HCT116 (cell line): Measurements from ENCODE around the gene ENPEP. TPM values are rescaled to one million over a fixed set of nuclear protein-coding genes. Genes with fewer than 3 reads are reported as not detected.
A peak's percentile ranks its signal among the peaks of the same experiment; 100 is the strongest.

Experiments used
- ATAC-seq: fragments of 200-7000 bp; cut with Tn5 transposase; 2 replicates; pipeline ENCODE4 v1.9.1; 2020; ENCODE audit warnings: mild to moderate bottlenecking, moderate library complexity
- BruUV-seq: library from RNA; stranded (reverse); fragments of 400-500 nt; replicated peaks from 2 replicates; lab custom pipeline; 2021; lab: Mats Ljungman, UMichigan
- CTCF ChIA-PET: fragments of 300-600 bp; sonication (Branson Sonifier 250); formaldehyde crosslinking; loops from one replicate; lab custom pipeline; 2021; ENCODE audit warnings: antibody characterized with exemption; lab: Charles Lee
- POLR2A ChIA-PET: fragments of 300-600, 350-600 bp; sonication (Branson Sonifier 250); formaldehyde crosslinking; loops from one replicate; lab custom pipeline; 2021; ENCODE audit warnings: antibody characterized with exemption; lab: Charles Lee
- RAD21 ChIA-PET, 2 experiments: fragments of 300-600 bp; sonication (Branson Sonifier 250); formaldehyde crosslinking; loops; one replicate each; lab custom pipeline; 2023; ENCODE audit warnings: low total read pairs in 2 of 2; ENCODE audit not compliant: uncharacterized antibody in 2 of 2, unreplicated experiment in 2 of 2, low non-redundant PET in 1 of 2; lab: Charles Lee
- DNase-seq: peaks from one replicate; pipeline ENCODE4 v3.0.0-alpha.2; 2010; ENCODE audit warnings: low read depth, low spot score
- H2AFZ ChIP-seq: fragments of 200-600 bp; shearing (Covaris generic), sonication (generic); 2 replicates; pipeline ENCODE4 v1.6.1; 2017; ENCODE audit warnings: low read depth, mixed run types, mixed read lengths, antibody characterized with exemption, low read length; ENCODE audit not compliant: poor library complexity, severe bottlenecking
- H3K27ac ChIP-seq: 2 replicates; pipeline ENCODE4 v1.5.1; 2012; ENCODE audit warnings: low read depth, low read length
- H3K27me3 ChIP-seq: fragments of 200-600 bp; sonication (generic); 2 replicates; pipeline ENCODE4 v1.6.1; 2016; ENCODE audit warnings: mixed run types, low read length, mixed read lengths; ENCODE audit not compliant: insufficient read depth
- H3K36me3 ChIP-seq, 2 experiments: fragments of 200-500 bp in 1 of 2; fragments of 200-600 bp in 1 of 2; sonication (Bioruptor generic) in 1 of 2; sonication (generic) in 1 of 2; 2 replicates each; pipeline versions ENCODE4 v1.5.1 to v1.6.1; 2014 to 2016; ENCODE audit warnings: low read length in 2 of 2, inconsistent platforms in 1 of 2, mixed read lengths in 1 of 2, mixed run types in 1 of 2; ENCODE audit not compliant: insufficient read depth in 2 of 2, control insufficient read depth in 1 of 2
- H3K4me1 ChIP-seq, 2 experiments: fragments of 200-600 bp in 1 of 2; sonication (generic) in 1 of 2; 2 replicates each; pipeline versions ENCODE4 v1.5.1 to v1.6.1; 2012 to 2017; ENCODE audit warnings: low read length in 2 of 2, inconsistent platforms in 1 of 2, mild to moderate bottlenecking in 1 of 2, mixed read lengths in 1 of 2, mixed run types in 1 of 2, moderate library complexity in 1 of 2; ENCODE audit not compliant: insufficient read depth in 2 of 2, control insufficient read depth in 1 of 2
- H3K4me2 ChIP-seq: fragments of 200-600 bp; sonication (generic); 2 replicates; pipeline ENCODE4 v1.6.1; 2017; ENCODE audit warnings: mixed run types, low read length, mixed read lengths
- H3K4me3 ChIP-seq, 2 experiments: fragments of 200-600 bp in 1 of 2; sonication (generic) in 1 of 2; replicated peaks in 1 of 2; 2 replicates each; pipeline ENCODE4 v1.5.1; 2011 to 2016; ENCODE audit warnings: low read length in 2 of 2, control low read depth in 1 of 2, low read depth in 1 of 2, mild to moderate bottlenecking in 1 of 2, mixed read lengths in 1 of 2, mixed run types in 1 of 2
- H3K79me2 ChIP-seq: fragments of 200-600 bp; sonication (generic); 2 replicates; pipeline ENCODE4 v1.6.1; 2017; ENCODE audit warnings: mild to moderate bottlenecking, mixed run types, low read length, moderate library complexity, mixed read lengths; ENCODE audit not compliant: insufficient read depth
- H3K9ac ChIP-seq: fragments of 200-600 bp; sonication (generic); 2 replicates; pipeline ENCODE4 v1.6.1; 2016; ENCODE audit warnings: low read length, mixed read lengths
- H3K9me2 ChIP-seq: fragments of 200-600 bp; sonication (generic), shearing (Covaris generic); 2 replicates; pipeline ENCODE4 v1.6.1; 2017; ENCODE audit warnings: mixed run types, mild to moderate bottlenecking, moderate library complexity; ENCODE audit not compliant: insufficient read depth
- H3K9me3 ChIP-seq, 2 experiments: fragments of 200-500 bp in 1 of 2; fragments of 200-600 bp in 1 of 2; sonication (Bioruptor generic) in 1 of 2; sonication (generic) in 1 of 2; 2 replicates each; pipeline ENCODE4 v1.6.1; 2014 to 2017; ENCODE audit warnings: low read length in 2 of 2, mixed read lengths in 2 of 2, inconsistent platforms in 1 of 2, low read depth in 1 of 2, mild to moderate bottlenecking in 1 of 2, mixed run types in 1 of 2, moderate library complexity in 1 of 2; ENCODE audit not compliant: control insufficient read depth in 1 of 2, insufficient read depth in 1 of 2
- H4K20me1 ChIP-seq: fragments of 200-600 bp; sonication (generic), shearing (Covaris generic); 2 replicates; pipeline ENCODE4 v1.6.1; 2017; ENCODE audit warnings: mixed run types, mild to moderate bottlenecking, moderate library complexity; ENCODE audit not compliant: insufficient read depth
- ATF3 ChIP-seq: IDR thresholded peaks from 2 replicates; pipeline ENCODE4 v1.6.1; 2012
- CBX3 ChIP-seq: IDR thresholded peaks from 2 replicates; pipeline ENCODE4 v1.6.1; 2012; ENCODE audit warnings: low read depth
- CEBPB ChIP-seq: IDR thresholded peaks from 2 replicates; pipeline ENCODE4 v1.6.1; 2012; ENCODE audit warnings: low read depth
- CTCF ChIP-seq, 3 experiments: fragments of 200-600 bp in 1 of 3; sonication (generic) in 1 of 3; IDR thresholded peaks in 2 of 3; conservative IDR thresholded peaks in 1 of 3; 2 replicates each; pipeline ENCODE4 v1.5.1; 2012 to 2017; ENCODE audit warnings: low read depth in 2 of 3, low read length in 2 of 3, antibody characterized with exemption in 1 of 3, borderline replicate concordance in 1 of 3, control low read depth in 1 of 3, mild to moderate bottlenecking in 1 of 3, mixed read lengths in 1 of 3, mixed run types in 1 of 3, moderate library complexity in 1 of 3; ENCODE audit not compliant: insufficient read depth in 1 of 3
- EGR1 ChIP-seq: IDR thresholded peaks from 2 replicates; pipeline ENCODE4 v1.6.1; 2012; ENCODE audit warnings: low read depth
- EZH2phosphoT487 ChIP-seq: fragments of 200-600 bp; IDR thresholded peaks from 2 replicates; pipeline ENCODE4 v1.6.1; 2018; ENCODE audit warnings: antibody characterized with exemption, borderline replicate concordance
- FOSL1 ChIP-seq: IDR thresholded peaks from 2 replicates; pipeline ENCODE4 v1.6.1; 2012; ENCODE audit warnings: low read depth
- RAD21 ChIP-seq: IDR thresholded peaks from 2 replicates; pipeline ENCODE4 v1.6.1; 2012; ENCODE audit warnings: low read depth, mild to moderate bottlenecking
- YY1 ChIP-seq: IDR thresholded peaks from 2 replicates; pipeline ENCODE4 v1.6.1; 2011; ENCODE audit warnings: low read length, low read depth, moderate library complexity, mild to moderate bottlenecking; ENCODE audit not compliant: insufficient replicate concordance; ENCODE audit errors: extremely low read depth
- intact Hi-C: fragments of 100-400 bp; cut with micrococcal nuclease; formaldehyde crosslinking; loops from 2 replicates; pipeline ENCODE4 v1.10.0; 2022
- total RNA-seq: library from RNA; stranded (reverse); gene quantifications from one replicate; pipeline ENCODE4 v1.2.1, GENCODE V29; 2021; ENCODE audit not compliant: unreplicated experiment

The ENPEP gene
- total RNA-seq, 1 experiment from 2014 or later = 4.5 TPM

GRCh38 chr4:110510277-110510676 is 34.3 kb downstream of the ENPEP start:
- ATAC-seq = no peak
- ChIA-PET CTCF (interaction anchor here (0.7 to 9.1 kb wide), 9 partner anchors 11 to 511 kb away, joined by 3 to 167 read pairs (median 5); no protein-coding TSS in a partner anchor), RAD21 (interaction anchor here (0.9 to 1.3 kb wide), 2 partner anchors 166 to 168 kb away, joined by 3 to 5 read pairs; no protein-coding TSS in a partner anchor), POLR2A (no interaction called here)
- no TSS peak for BruUV-seq
- Histone ChIP-seq H3K4me2 (no peak overlapping the region), H3K9me3 (no peaks in the 10 kb centered on the region), H4K20me1 (no peaks in the 10 kb centered on the region), H3K36me3 (no peaks in the 10 kb centered on the region), H3K4me3 (no peak overlapping the region), H3K4me1 (0 out of 4 replicates have a peak, but pooled peaks cover 0 to 3% of the 10 kb centered on the region in 2 experiments), H3K27ac (no peak overlapping the region), H3K27me3 (no peaks in the 10 kb centered on the region), H3K9me2 (no peaks in the 10 kb centered on the region), H3K79me2 (no peaks in the 10 kb centered on the region), H3K9ac (no peak overlapping the region), H2AFZ (no peak overlapping the region)
- DNase-seq = no peak
- TF ChIP-seq ATF3 (no peak), YY1 (no peak), CBX3 (no peak), FOSL1 (no peak), CEBPB (no peak), EZH2phosphoT487 (no peak), EGR1 (no peak)
- intact Hi-C loops = loop anchor here (10.0 kb wide), 1 partner anchor 1125 kb away; no protein-coding TSS in a partner anchor

- no peaks in the 10 kb centered on the region for H3K9me2 ChIP-seq
- TF ChIP-seq CTCF (IDR thresholded peaks at IDR 0.05 in 2 of 3, conservative IDR thresholded peaks at IDR 0.05 in 1 of 3; ENCODE audit: borderline replicate concordance in 1 of 3, insufficient read depth in 1 of 3, low read depth in 2 of 3, low read length in 2 of 3) = peak; percentile 52 to 73 (median 62); a peak in 4 of 6 replicates
- TF ChIP-seq FOSL1 = no peak
- TF ChIP-seq EZH2phosphoT487 = no peak
- peak; percentile 74 for TF ChIP-seq RAD21
- peak; percentile 69 for ATAC-seq
- CTCF ChIA-PET = interaction anchor here (0.7 to 9.1 kb wide), 8 partner anchors 13 to 511 kb away, joined by 3 to 167 read pairs (median 7); no protein-coding TSS in a partner anchor
- no peaks in the 10 kb centered on the region for H3K36me3 ChIP-seq
- POLR2A ChIA-PET = no interaction called here
- H3K4me2 ChIP-seq = no peak overlapping the region
- peaks cover 0 to 9% of the 10 kb centered on the region in 2 experiments; a peak in 1 of 4 replicates for H3K4me1 ChIP-seq
- H3K9ac ChIP-seq = no peak overlapping the region
- no peak overlapping the region for H3K4me3 ChIP-seq
- no peaks in the 10 kb centered on the region for H3K79me2 ChIP-seq
- DNase-seq = peak; percentile 56
- no peak overlapping the region for H3K27ac ChIP-seq
- no peaks in the 10 kb centered on the region for H3K9me3 ChIP-seq
- intact Hi-C loops = loop anchor here (1.0 to 10.0 kb wide), 2 partner anchors 506 to 1124 kb away; no protein-coding TSS in a partner anchor
- no peaks in the 10 kb centered on the region for H4K20me1 ChIP-seq
- no TSS peak for BruUV-seq
- no peaks in the 10 kb centered on the region for H3K27me3 ChIP-seq
- RAD21 ChIA-PET = interaction anchor here (0.9 to 1.3 kb wide), 2 partner anchors 167 to 168 kb away, joined by 3 to 5 read pairs; no protein-coding TSS in a partner anchor
- no peak overlapping the region for H2AFZ ChIP-seq
Observed at GRCh38 chr4:110510955-110511544, 35.1 kb downstream of the ENPEP start.
